NCI-H2081 treated with DMSO at 0.1 percent for 48 hours (cell line): ENCODE measurements around the gene ALPK1.
"Not testable (repeated sequence)": the region's sequence is repeated elsewhere in the genome, so short reads cannot be mapped to it uniquely, and the experiment has no call there.

ENCODE experiments used
- DNase-seq: peaks from one replicate; lab custom pipeline; 2025; lab: John Stamatoyannopoulos, UW

Gene ALPK1

DNA sequence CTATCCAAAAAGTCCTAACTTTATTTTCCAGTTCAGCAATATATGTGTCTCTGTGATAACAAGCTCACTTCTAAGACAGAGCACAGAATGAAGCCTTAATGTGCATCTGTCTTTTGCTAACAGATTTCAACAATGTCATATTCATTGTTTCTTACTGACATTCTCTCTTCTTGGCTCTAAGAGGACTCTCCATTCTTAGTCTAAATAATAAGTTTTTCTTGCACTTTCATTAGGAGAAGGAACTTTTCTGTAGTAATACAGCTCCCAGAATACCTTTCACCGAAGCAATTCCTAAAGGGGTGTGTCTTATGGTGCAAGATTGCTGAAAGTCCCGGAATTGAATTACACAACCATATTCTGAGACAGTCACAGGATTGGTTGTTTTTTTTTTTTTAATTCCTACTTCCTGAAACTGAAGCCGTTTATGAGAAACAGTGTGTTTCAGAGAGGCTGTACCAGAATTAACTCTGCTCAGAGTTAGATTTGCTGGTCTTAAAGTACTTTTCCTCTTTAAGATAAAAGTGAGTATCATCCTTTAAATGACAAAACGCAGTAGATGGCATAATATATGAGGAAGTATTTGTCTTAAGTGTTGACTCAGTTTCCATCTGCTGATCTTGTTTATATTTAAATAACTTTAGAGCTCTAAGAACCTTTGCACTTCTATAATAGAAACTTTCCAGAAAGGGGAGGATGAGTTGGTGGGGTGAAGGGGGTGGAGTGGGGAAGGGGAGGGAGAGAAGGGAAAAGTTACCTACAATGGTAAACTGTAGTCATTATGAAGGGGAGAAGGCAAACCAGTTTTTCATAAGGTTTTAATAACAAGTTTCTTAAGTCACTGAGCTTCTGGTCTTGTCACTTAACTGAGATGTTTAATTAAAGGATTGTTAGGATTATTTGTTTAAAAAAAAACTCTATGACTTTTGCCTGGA lies at the start of gene ALPK1:
ALPK1 (plus strand) TSS at position 421 of the 932 bp plus-strand sequence.
- no peak for DNase-seq

- no peak for DNase-seq
These were observed 46.0 kb upstream of the ALPK1 start for GRCh38 chr4:112251019-112251643.

DNA sequence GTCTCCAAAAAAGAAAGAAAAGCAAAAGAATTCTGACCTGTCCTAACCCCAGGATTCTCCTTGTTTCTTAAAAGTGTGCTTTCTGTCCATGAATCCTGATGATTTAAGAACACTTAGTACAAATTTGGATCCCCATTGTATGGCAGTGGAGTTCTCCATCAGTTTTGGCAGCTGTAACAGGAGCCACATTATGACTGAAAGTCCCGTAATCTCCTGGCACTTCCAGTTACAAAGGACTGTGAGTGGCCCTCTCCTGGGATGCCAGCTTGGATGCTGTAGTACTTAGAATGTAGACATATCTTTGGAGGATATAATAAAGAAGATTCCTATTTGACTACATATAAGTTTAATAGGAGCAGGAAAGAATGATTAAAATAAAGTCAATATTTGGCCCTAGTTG lies 44.9 kb upstream of the ALPK1 start:
- no peak for DNase-seq

DNA sequence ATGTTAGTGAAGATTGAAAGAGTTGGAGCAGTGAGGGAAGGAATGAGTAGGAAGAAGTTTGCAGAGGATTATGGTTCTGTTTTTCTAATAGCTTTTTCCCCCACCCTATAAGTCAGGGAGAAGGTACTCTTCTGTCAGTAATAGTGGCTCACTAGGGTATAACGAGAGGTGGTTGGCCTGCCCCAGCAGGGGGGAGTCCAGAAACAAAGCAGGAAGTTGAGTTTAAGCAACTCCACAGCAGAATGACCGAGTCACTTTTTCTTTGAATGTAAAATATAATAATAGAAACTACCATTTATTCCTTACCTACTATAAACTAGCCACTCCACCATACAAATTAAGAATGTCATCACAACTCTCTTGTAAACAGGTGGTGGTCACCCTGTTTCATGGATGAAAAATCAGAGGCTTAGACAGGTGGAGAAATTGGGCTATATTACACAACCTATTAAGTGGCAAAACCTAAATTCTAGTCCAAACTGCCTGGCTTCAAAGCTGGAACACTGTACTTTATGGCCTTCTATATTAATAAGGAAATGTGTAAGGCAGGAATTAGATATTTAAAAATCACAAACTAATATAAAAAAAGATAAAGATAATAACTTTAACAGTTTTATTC lies 43.7 kb upstream of the ALPK1 start:
- no peak for DNase-seq

DNA sequence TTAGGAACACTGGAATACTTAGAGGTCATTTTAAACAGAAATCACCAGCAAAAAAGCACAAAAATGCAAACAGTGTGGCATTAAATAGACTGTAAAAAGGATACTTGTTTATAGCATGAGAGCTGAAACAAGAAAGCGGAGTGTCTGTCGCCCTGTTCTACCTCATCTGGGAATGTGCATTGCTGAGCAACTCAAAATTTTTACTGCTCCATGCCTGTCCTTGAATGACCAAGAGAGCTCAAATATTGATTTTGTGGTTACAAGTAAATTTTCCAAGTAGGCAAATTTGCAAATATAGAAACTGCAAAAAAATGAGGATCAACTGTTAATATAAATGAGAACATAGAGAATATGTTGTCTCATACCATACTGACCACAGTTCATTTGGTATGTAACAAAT lies 40.1 kb upstream of the ALPK1 start:
- DNase-seq: no peak

DNA sequence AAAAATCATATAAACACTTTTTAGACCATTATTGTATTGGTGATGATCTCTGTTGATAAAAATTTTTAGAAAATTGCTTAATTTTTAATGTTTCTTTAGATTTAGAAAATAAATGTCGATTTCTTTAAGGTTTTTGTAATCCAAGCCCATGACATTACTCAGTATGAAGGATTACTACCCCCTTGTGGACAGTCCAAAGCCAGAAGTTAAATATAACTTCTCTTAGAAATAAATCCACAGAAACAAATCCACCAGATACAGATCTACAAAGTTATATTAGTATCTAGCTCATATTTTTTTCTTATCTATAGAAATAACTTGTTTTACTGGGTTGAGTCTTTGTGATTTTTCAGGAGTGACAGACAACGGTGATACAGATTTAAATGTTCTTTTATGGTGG lies 30.3 kb upstream of the ALPK1 start:
- no peak for DNase-seq

- no peak for DNase-seq
These were observed 27.1 kb upstream of the ALPK1 start for GRCh38 chr4:112270051-112270450.

- DNase-seq: no peak
These were observed 26.3 kb upstream of the ALPK1 start for GRCh38 chr4:112270640-112271421.

DNA sequence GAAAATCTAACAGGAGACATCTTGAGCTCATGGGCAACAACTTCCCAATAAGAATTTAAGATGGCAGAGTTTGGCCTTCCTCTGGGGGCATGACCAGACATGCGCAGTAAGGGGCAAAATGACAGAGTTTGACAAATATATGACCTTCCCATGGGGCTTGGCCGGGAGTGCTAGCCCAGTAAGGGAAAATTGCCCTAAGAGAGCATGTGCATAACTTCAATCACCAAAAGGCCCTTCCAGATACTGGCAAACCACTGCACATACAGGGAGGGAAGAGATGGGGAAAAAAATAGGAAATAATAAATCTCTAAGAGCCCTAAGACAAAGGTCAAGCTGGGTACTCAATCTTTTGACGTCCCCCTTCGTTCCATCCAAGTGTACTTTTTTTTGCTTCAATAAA lies 24.9 kb upstream of the ALPK1 start:
- DNase-seq: no peak

DNA sequence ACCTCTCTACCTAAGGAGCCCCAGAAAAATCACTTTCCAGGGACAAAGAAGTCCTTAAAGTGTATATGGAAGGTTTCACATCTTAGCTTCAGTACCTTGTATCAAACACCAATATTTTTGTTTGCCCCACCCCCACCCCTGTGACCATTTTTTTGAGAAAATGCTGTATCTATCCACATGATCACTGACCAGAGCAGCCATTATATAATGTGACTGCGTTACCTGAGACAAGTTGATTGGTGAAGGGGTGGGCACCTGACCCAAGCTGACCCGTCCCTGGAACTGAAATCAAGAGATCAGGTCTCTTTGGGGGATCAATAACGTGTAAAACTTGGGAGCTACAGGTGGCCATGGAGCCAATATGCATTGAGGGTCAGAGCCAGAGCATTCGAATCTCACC lies 22.2 kb upstream of the ALPK1 start:
- DNase-seq: no peak

DNA sequence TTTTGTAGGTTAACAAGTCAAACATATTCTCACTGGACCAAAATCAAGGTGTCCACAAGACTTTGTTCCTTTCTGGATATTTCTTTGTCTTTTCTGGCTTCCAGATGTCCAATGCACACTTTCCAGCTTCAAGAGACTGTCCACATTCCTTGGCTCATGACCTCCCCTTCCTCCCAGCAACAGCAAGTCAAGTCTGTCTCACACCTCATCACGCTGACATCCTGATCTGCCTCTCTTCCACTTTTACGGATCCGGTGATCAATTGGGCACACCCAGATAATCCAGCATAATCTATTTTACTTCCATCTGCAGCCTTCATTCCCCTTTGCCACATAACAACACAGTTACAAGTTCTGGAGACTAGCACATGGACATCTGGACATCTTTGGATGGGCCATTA lies 21.1 kb upstream of the ALPK1 start:
- DNase-seq: no peak

GRCh38 chr4:112277220-112277619 lies 19.9 kb upstream of the ALPK1 start:
- DNase-seq: no peak

GRCh38 chr4:112277705-112278448 lies 19.3 kb upstream of the ALPK1 start:
- DNase-seq: no peak

DNA sequence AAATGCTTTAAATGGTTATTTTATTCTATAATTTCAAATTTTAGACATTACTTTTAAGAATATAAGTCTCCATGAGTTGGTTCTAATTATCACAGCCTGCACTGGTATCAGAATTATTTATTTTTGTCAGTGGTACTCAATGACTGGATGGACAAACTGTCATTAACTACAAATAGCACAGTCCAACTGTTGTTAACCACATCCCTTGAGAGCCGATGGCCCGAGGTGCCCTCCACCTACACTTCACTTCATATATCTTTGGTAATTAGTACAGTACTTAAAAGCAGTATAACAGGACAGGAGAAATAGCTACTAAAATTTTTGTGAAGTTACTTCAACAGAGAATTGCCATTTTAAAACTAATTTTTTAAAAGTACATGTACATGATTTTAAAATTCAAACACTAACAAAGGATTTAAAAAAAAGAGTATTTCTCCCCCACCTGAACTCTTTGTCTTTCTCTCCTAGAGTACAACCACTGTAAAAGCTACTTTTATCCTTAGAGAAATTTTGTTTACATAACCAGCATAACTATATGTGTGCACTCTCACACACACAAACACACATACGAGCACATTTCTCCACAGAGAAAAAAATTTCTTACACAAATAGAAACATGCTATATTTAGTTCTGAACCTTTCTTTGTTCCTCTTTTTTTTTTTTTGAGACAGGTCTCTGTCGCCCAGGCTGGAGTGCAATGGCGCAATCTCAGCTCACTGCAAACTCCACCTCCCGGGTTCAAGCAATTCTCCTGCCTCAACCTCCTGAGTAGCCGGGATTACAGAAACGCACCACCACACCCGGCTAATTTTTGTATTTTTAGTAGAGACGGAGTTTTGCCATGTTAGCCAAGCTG lies 17.9 kb upstream of the ALPK1 start:
- DNase-seq: no peak

DNA sequence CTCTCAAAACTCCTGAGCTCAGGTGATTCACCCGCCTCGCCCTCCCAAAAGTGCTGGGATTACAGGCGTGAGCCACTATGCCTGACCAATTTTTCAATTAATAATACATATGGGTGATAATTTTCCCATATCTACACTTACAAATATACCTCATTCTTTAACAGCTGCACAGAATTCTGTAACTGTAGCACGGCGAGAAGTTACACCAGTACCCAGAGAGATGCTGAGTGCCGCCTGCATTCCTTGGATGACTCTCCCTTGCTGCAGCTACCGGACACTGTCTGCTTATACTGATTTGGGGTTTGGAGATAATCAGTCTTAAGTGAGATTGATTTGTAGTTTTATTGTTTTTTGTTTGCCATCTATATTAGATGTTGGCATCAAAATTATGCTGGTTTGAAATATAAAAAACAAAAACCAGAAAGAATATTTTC lies 17.3 kb upstream of the ALPK1 start:
- no peak for DNase-seq

- DNase-seq: no peak
These were observed 16.6 kb upstream of the ALPK1 start for GRCh38 chr4:112280386-112281056.

DNA sequence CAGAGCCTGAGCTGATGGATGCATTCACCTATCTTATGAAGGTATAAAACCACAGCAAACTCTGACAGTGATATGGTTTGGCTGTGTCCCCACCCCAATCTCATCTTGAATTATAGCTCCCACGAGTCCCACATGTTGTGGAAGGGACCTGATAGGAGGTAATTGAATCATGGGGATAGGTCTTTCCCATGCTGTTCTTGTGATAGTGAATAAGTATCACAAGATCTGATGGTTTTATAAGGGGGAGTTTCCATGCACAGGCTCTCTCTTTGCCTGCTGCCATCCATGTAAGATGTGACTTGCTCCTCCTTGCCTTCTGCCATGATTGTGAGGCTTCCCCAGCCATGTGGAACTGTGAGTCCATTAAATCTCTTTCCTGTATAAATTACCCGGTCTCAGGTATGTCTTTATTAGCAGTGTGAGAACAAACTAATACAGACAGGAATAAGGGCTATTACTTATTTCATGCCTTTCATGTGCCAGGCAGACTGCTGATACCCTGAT lies 15.2 kb upstream of the ALPK1 start:
- DNase-seq: not testable (repeated sequence)

GRCh38 chr4:112282860-112283667 lies 14.1 kb upstream of the ALPK1 start:
- DNase-seq: no peak

- no peak for DNase-seq
These were observed 13.0 kb upstream of the ALPK1 start for GRCh38 chr4:112284166-112284565.
